ENCODE measurements around the gene NLGN2. TPM values are rescaled to one million over a fixed set of nuclear protein-coding genes. Genes with fewer than 3 reads are reported as not detected.

The NLGN2 gene
- total and polyA plus RNA-seq, 4 donors, result 5.0 to 15.2 (median 8.2) TPM

- no peaks in the 10 kb centered on the region for H3K9me3 ChIP-seq (ENCODE audit: control insufficient read depth in 4 of 4, insufficient read depth in 3 of 4, low read length in 3 of 4)
- TF ChIP-seq CTCF (IDR thresholded peaks at IDR 0.05; ENCODE audit: control extremely low read depth, extremely low read depth), result no peak
- no peak overlapping the region for H3K9ac ChIP-seq (ENCODE audit: insufficient read depth in 1 of 2, low read length in 2 of 2)
- no peak overlapping the region for H3K27ac ChIP-seq (ENCODE audit: low read depth in 1 of 2, low read length in 1 of 2)
- no peak for DNase-seq
- peaks cover 0 to 12% (median 0%) of the 10 kb centered on the region in 5 donors for H3K4me1 ChIP-seq (ENCODE audit: control insufficient read depth in 5 of 5, insufficient read depth in 5 of 5, low read length in 5 of 5)
- no peak for ATAC-seq (ENCODE audit: insufficient read depth, low FRiP score)
- 81 to 91% methylated on average over 6 of the region's 6 CpGs for WGBS, 2 donors
- H3K36me3 ChIP-seq (ENCODE audit: control insufficient read depth in 4 of 4, insufficient read depth in 4 of 4, low read length in 4 of 4), result peaks cover 0 to 11% (median 5%) of the 10 kb centered on the region in 4 donors
- no peaks in the 10 kb centered on the region for H3K27me3 ChIP-seq (ENCODE audit: control insufficient read depth in 3 of 3, insufficient read depth in 3 of 3, low read length in 2 of 3)
- no peak overlapping the region for H3K4me3 ChIP-seq
These were observed 8.7 kb downstream of the NLGN2 start for GRCh38 chr17:7416323-7416722.

GRCh38 chr17:7417056-7417655 lies 9.5 kb downstream of the NLGN2 start:
- 96% methylated on average over 45 to 54 of the region's 54 CpGs for WGBS, 2 donors
- DNase-seq, result no peak
- no peaks in the 10 kb centered on the region for H3K9me3 ChIP-seq (ENCODE audit: control insufficient read depth in 4 of 4, insufficient read depth in 3 of 4, low read length in 3 of 4)

GRCh38 chr17:7418472-7419152 lies 11.0 kb downstream of the NLGN2 start:
- ATAC-seq (ENCODE audit: insufficient read depth, low FRiP score), result no peak
- H3K4me3 ChIP-seq, result no peak overlapping the region
- H3K9ac ChIP-seq (ENCODE audit: insufficient read depth in 1 of 2, low read length in 2 of 2), result no peak overlapping the region
- H3K9me3 ChIP-seq (ENCODE audit: control insufficient read depth in 4 of 4, insufficient read depth in 3 of 4, low read length in 3 of 4), result no peaks in the 10 kb centered on the region
- no peak overlapping the region for H3K27ac ChIP-seq (ENCODE audit: low read depth in 1 of 2, low read length in 1 of 2)
- peaks cover 0 to 12% (median 0%) of the 10 kb centered on the region in 5 donors for H3K4me1 ChIP-seq (ENCODE audit: control insufficient read depth in 5 of 5, insufficient read depth in 5 of 5, low read length in 5 of 5)
- WGBS, 2 donors, result 73 to 78% methylated on average over 18 of the region's 18 CpGs
- no peaks in the 10 kb centered on the region for H3K27me3 ChIP-seq (ENCODE audit: control insufficient read depth in 3 of 3, insufficient read depth in 3 of 3, low read length in 2 of 3)
- peaks cover 0 to 11% (median 5%) of the 10 kb centered on the region in 4 donors for H3K36me3 ChIP-seq (ENCODE audit: control insufficient read depth in 4 of 4, insufficient read depth in 4 of 4, low read length in 4 of 4)
- no peak for TF ChIP-seq CTCF (IDR thresholded peaks at IDR 0.05; ENCODE audit: control extremely low read depth, extremely low read depth)
- no peak for DNase-seq

More at GRCh38 chr17:7417056-7417655, 9.5 kb downstream of the NLGN2 start:
- H3K4me1 ChIP-seq (ENCODE audit: control insufficient read depth in 5 of 5, insufficient read depth in 5 of 5, low read length in 5 of 5), result peaks cover 0 to 12% (median 0%) of the 10 kb centered on the region in 5 donors
- no peak overlapping the region for H3K4me3 ChIP-seq
- no peak for TF ChIP-seq CTCF (IDR thresholded peaks at IDR 0.05; ENCODE audit: control extremely low read depth, extremely low read depth)
- no peak overlapping the region for H3K9ac ChIP-seq (ENCODE audit: insufficient read depth in 1 of 2, low read length in 2 of 2)
- H3K36me3 ChIP-seq (ENCODE audit: control insufficient read depth in 4 of 4, insufficient read depth in 4 of 4, low read length in 4 of 4), result peaks cover 0 to 11% (median 5%) of the 10 kb centered on the region in 4 donors
- H3K27me3 ChIP-seq (ENCODE audit: control insufficient read depth in 3 of 3, insufficient read depth in 3 of 3, low read length in 2 of 3), result no peaks in the 10 kb centered on the region
- no peak overlapping the region for H3K27ac ChIP-seq (ENCODE audit: low read depth in 1 of 2, low read length in 1 of 2)
- ATAC-seq (ENCODE audit: insufficient read depth, low FRiP score), result no peak
